Measurements from ENCODE around the gene SMIM43. TPM values are rescaled to one million over a fixed set of nuclear protein-coding genes. Genes with fewer than 3 reads are reported as not detected.

Gene SMIM43
- total RNA-seq, 1 experiment from 2014 or later: not detected

DNA sequence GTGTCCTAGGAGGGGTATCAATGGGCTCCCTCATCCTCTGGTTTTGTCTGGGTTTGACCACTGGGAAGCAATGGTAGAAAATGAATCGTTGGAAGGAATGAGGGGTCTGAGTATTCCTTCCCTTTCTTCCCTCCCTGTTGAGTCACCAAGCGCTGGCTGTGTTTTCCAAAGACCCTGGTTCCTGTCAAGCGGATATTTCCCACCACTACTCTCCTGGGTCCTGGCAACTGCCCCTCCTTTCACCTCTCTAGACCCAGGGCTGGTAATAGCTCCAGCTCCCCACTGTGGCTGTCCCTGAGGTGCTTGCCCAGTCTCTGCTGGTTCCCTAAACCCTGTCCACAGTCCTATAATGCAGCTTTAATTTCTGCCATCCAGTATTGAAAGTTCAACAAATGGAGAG, 22.2 kb downstream of the SMIM43 start:
- no peak for DNase-seq (ENCODE audit: low read depth, low spot score)
- ATAC-seq: no peak
- Histone ChIP-seq H3K4me1 (ENCODE audit: control insufficient read depth in 1 of 2, insufficient read depth in 2 of 2, low read length in 2 of 2) (no peaks in the 10 kb centered on the region), H3K79me2 (ENCODE audit: insufficient read depth, low read length) (no peaks in the 10 kb centered on the region), H3K9me2 (ENCODE audit: insufficient read depth) (no peaks in the 10 kb centered on the region), H4K20me1 (ENCODE audit: insufficient read depth) (no peaks in the 10 kb centered on the region), H3K9ac (ENCODE audit: low read length) (no peak overlapping the region), H3K4me2 (ENCODE audit: low read length) (no peak overlapping the region), H3K4me3 (replicated peaks in 1 of 2; ENCODE audit: low read depth in 1 of 2, low read length in 2 of 2) (no peak overlapping the region), H3K9me3 (ENCODE audit: control insufficient read depth in 1 of 2, insufficient read depth in 1 of 2, low read depth in 1 of 2, low read length in 2 of 2) (no peaks in the 10 kb centered on the region), H3K36me3 (ENCODE audit: control insufficient read depth in 1 of 2, insufficient read depth in 2 of 2, low read length in 2 of 2) (no peaks in the 10 kb centered on the region), H3K27me3 (ENCODE audit: insufficient read depth, low read length) (no peaks in the 10 kb centered on the region), H2AFZ (ENCODE audit: low read depth, low read length, poor library complexity, severe bottlenecking) (no peak overlapping the region), H3K27ac (ENCODE audit: low read depth, low read length) (no peak overlapping the region)
- intact Hi-C loops (cut with micrococcal nuclease): no loop called here
- ChIA-PET CTCF (no interaction called here), POLR2A (no interaction called here), RAD21 (ENCODE audit: low non-redundant PET in 1 of 2, low total read pairs in 2 of 2, uncharacterized antibody in 2 of 2, unreplicated experiment in 2 of 2) (no interaction called here)
- no TSS peak for BruUV-seq (replicated peaks)
- TF ChIP-seq, protein P1, sequence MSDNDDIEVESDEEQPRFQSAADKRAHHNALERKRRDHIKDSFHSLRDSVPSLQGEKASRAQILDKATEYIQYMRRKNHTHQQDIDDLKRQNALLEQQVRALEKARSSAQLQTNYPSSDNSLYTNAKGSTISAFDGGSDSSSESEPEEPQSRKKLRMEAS (IDR thresholded peaks at IDR 0.05): no peak
- TF ChIP-seq SRF (IDR thresholded peaks at IDR 0.05; ENCODE audit: low read depth) (no peak), ATF3 (IDR thresholded peaks at IDR 0.05) (no peak), ZFX (IDR thresholded peaks at IDR 0.05) (no peak), FOSL1 (IDR thresholded peaks at IDR 0.05; ENCODE audit: low read depth) (no peak), CEBPB (IDR thresholded peaks at IDR 0.05; ENCODE audit: low read depth) (no peak), ELF1 (IDR thresholded peaks at IDR 0.05; ENCODE audit: borderline replicate concordance, low read depth) (no peak), CBX3 (IDR thresholded peaks at IDR 0.05; ENCODE audit: low read depth) (no peak), ZNF274 (IDR thresholded peaks at IDR 0.05; ENCODE audit: low read depth, low read length) (no peak), EZH2phosphoT487 (IDR thresholded peaks at IDR 0.05; ENCODE audit: borderline replicate concordance) (no peak), SP1 (IDR thresholded peaks at IDR 0.05; ENCODE audit: low read depth) (no peak), EGR1 (IDR thresholded peaks at IDR 0.05; ENCODE audit: low read depth) (no peak), RAD21 (IDR thresholded peaks at IDR 0.05; ENCODE audit: low read depth) (no peak)
- TF ChIP-seq, protein P2, sequence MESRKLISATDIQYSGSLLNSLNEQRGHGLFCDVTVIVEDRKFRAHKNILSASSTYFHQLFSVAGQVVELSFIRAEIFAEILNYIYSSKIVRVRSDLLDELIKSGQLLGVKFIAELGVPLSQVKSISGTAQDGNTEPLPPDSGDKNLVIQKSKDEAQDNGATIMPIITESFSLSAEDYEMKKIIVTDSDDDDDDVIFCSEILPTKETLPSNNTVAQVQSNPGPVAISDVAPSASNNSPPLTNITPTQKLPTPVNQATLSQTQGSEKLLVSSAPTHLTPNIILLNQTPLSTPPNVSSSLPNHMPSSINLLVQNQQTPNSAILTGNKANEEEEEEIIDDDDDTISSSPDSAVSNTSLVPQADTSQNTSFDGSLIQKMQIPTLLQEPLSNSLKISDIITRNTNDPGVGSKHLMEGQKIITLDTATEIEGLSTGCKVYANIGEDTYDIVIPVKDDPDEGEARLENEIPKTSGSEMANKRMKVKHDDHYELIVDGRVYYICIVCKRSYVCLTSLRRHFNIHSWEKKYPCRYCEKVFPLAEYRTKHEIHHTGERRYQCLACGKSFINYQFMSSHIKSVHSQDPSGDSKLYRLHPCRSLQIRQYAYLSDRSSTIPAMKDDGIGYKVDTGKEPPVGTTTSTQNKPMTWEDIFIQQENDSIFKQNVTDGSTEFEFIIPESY (IDR thresholded peaks at IDR 0.05; ENCODE audit: extremely low read depth, insufficient replicate concordance, low read length): no peak
